DOHH2 (cell line): ENCODE results near the gene TRIP11.

Experiments used
- H3F3A ChIP-seq: fragments of 200-600 bp; sonication (generic), shearing (Covaris generic); 2 replicates; pipeline ENCODE4 v1.6.0; 2016; ENCODE audit warnings: antibody characterized with exemption, mild to moderate bottlenecking; ENCODE audit not compliant: control insufficient read depth, insufficient read depth
- H3K27ac ChIP-seq: fragments of 200-600 bp; sonication (generic); 2 replicates; pipeline ENCODE4 v1.5.1; 2014; ENCODE audit warnings: low read depth, mild to moderate bottlenecking, low read length, moderate library complexity
- H3K27me3 ChIP-seq: fragments of 200-600 bp; sonication (generic); 2 replicates; pipeline ENCODE4 v1.6.1; 2014; ENCODE audit warnings: mild to moderate bottlenecking, low read length, mixed read lengths; ENCODE audit not compliant: control insufficient read depth
- H3K36me3 ChIP-seq: fragments of 200-600 bp; sonication (generic); 2 replicates; pipeline ENCODE4 v1.6.1; 2014; ENCODE audit warnings: mild to moderate bottlenecking, low read length, moderate library complexity, mixed read lengths; ENCODE audit not compliant: control insufficient read depth
- H3K4me1 ChIP-seq: fragments of 200-600 bp; sonication (generic); 2 replicates; pipeline ENCODE4 v1.6.1; 2014; ENCODE audit warnings: mild to moderate bottlenecking, low read length, mixed read lengths; ENCODE audit not compliant: control insufficient read depth
- H3K4me2 ChIP-seq: fragments of 200-600 bp; sonication (generic); 2 replicates; pipeline ENCODE4 v1.6.0; 2014; ENCODE audit warnings: mild to moderate bottlenecking, low read length, moderate library complexity
- H3K4me3 ChIP-seq: fragments of 200-600 bp; sonication (generic); 2 replicates; pipeline ENCODE4 v1.5.1; 2014; ENCODE audit warnings: mild to moderate bottlenecking, low read length, mixed read lengths
- H3K79me2 ChIP-seq: fragments of 200-600 bp; sonication (generic); 2 replicates; pipeline ENCODE4 v1.6.1; 2014; ENCODE audit warnings: mild to moderate bottlenecking, low read length, mixed read lengths; ENCODE audit not compliant: control insufficient read depth
- H3K9me2 ChIP-seq: fragments of 200-600 bp; sonication (generic); replicated peaks from 2 replicates; pipeline ENCODE4 v1.6.1; 2014; ENCODE audit warnings: mild to moderate bottlenecking, low read length, mixed read lengths; ENCODE audit not compliant: control insufficient read depth
- H3K9me3 ChIP-seq: fragments of 200-600 bp; sonication (generic); 2 replicates; pipeline ENCODE4 v1.6.1; 2014; ENCODE audit warnings: antibody characterized with exemption, low read length, mixed read lengths; ENCODE audit not compliant: control insufficient read depth, insufficient read depth
- H4K20me1 ChIP-seq: fragments of 200-600 bp; sonication (generic); 2 replicates; pipeline ENCODE4 v1.6.0; 2014; ENCODE audit warnings: low read depth, mild to moderate bottlenecking, antibody characterized with exemption, low read length, moderate library complexity; ENCODE audit not compliant: control insufficient read depth, insufficient read depth
- CTCF ChIP-seq: fragments of 200-600 bp; sonication (generic); IDR thresholded peaks from one replicate; pipeline ENCODE4 v1.5.1; 2014; ENCODE audit warnings: antibody characterized with exemption, mild to moderate bottlenecking, low read depth, low read length; ENCODE audit not compliant: poor library complexity, severe bottlenecking
- EZH2phosphoT487 ChIP-seq: fragments of 200-600 bp; sonication (generic); IDR thresholded peaks from 2 replicates; pipeline ENCODE4 v1.6.1; 2017; ENCODE audit warnings: borderline replicate concordance, mild to moderate bottlenecking, antibody characterized with exemption, low read length, moderate library complexity, mixed read lengths

Gene TRIP11

GRCh38 chr14:91945751-91946621 lies 93.9 kb downstream of the TRIP11 start:
- H3F3A ChIP-seq: no peaks in the 10 kb centered on the region
- H3K79me2 ChIP-seq: no peaks in the 10 kb centered on the region
- no peak overlapping the region for H3K4me2 ChIP-seq
- no peak for TF ChIP-seq EZH2phosphoT487
- no peak for TF ChIP-seq CTCF
- H3K9me3 ChIP-seq: no peaks in the 10 kb centered on the region
- H3K27ac ChIP-seq: no peak overlapping the region
- H3K4me3 ChIP-seq: no peak overlapping the region
- H4K20me1 ChIP-seq: no peaks in the 10 kb centered on the region
- peaks cover 4% of the 10 kb centered on the region; the same call in 1 of the 2 replicates for H3K27me3 ChIP-seq
- no peaks in the 10 kb centered on the region for H3K9me2 ChIP-seq
- H3K4me1 ChIP-seq: no peaks in the 10 kb centered on the region
- H3K36me3 ChIP-seq: no peaks in the 10 kb centered on the region

- Histone ChIP-seq H4K20me1 (no peaks in the 10 kb centered on the region), H3F3A (no peaks in the 10 kb centered on the region), H3K4me1 (no peaks in the 10 kb centered on the region), H3K36me3 (no peaks in the 10 kb centered on the region), H3K27me3 (peaks cover 4% of the 10 kb centered on the region; the same call in 1 of the 2 replicates), H3K27ac (no peak overlapping the region), H3K9me2 (no peaks in the 10 kb centered on the region), H3K9me3 (no peaks in the 10 kb centered on the region), H3K79me2 (no peaks in the 10 kb centered on the region), H3K4me3 (no peak overlapping the region), H3K4me2 (no peak overlapping the region)
- no peak for TF ChIP-seq CTCF
- no peak for TF ChIP-seq EZH2phosphoT487
Observed at GRCh38 chr14:91942946-91943345, 96.9 kb downstream of the TRIP11 start.

DNA sequence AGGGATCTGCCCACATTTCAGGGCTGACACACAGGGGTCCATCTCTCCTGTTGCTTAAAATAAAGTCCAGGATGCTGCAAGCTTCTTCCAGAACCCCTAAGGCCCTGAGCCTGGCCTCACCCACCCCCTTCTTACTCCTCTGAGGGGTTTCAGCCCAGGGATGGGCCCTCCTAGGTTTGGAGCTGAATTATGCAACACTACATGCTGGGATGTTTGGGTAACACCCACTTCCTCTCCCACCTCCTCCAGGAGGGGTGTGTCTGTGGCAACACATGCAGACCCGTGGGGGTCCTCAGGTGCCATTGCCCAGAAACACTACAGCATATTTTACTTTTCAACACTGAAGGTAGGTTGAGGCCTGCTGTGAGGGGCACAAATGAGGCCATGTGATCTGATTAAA lies 97.7 kb downstream of the TRIP11 start:
- no peaks in the 10 kb centered on the region for H3K9me2 ChIP-seq
- H3K4me2 ChIP-seq: no peak overlapping the region
- TF ChIP-seq EZH2phosphoT487 (no peak), CTCF (no peak)
- no peaks in the 10 kb centered on the region for H3K9me3 ChIP-seq
- no peaks in the 10 kb centered on the region for H3K36me3 ChIP-seq
- H4K20me1 ChIP-seq: no peaks in the 10 kb centered on the region
- no peak overlapping the region for H3K4me3 ChIP-seq
- no peaks in the 10 kb centered on the region for H3K4me1 ChIP-seq
- H3F3A ChIP-seq: no peaks in the 10 kb centered on the region
- H3K27ac ChIP-seq: no peak overlapping the region
- peaks cover 4% of the 10 kb centered on the region; the same call in 1 of the 2 replicates for H3K27me3 ChIP-seq
- H3K79me2 ChIP-seq: no peaks in the 10 kb centered on the region
